GM12872 (cell line): ENCODE measurements around the gene CST9L.

ENCODE experiments used
- TF ChIP-seq, protein P1 (sequence below): IDR thresholded peaks from 3 replicates; pipeline ENCODE4 v1.5.1; 2011; ENCODE audit warnings: low read depth, mild to moderate bottlenecking, low read length, moderate library complexity; ENCODE audit not compliant: insufficient read depth

CST9L gene

DNA sequence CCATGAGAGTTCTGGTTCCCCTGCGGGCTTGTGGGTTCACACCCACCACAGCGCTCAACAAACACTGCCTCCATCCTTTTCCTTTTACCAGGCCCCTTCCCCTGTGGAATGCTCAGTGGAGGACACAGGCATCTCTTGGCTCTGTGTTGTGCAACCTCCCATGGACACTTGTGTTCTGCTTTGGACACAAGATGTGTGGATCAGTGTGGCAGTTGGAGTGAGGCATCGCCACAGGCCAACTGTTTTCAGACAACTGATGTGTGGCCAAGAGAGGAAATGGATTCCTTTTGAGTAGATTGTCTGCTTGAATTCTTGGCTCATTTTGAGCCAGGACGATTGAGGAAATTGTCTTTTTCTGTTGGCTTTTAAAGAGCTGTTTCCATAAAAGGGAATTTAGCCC is 50.6 kb downstream of the CST9L start:
- TF ChIP-seq, protein P1, sequence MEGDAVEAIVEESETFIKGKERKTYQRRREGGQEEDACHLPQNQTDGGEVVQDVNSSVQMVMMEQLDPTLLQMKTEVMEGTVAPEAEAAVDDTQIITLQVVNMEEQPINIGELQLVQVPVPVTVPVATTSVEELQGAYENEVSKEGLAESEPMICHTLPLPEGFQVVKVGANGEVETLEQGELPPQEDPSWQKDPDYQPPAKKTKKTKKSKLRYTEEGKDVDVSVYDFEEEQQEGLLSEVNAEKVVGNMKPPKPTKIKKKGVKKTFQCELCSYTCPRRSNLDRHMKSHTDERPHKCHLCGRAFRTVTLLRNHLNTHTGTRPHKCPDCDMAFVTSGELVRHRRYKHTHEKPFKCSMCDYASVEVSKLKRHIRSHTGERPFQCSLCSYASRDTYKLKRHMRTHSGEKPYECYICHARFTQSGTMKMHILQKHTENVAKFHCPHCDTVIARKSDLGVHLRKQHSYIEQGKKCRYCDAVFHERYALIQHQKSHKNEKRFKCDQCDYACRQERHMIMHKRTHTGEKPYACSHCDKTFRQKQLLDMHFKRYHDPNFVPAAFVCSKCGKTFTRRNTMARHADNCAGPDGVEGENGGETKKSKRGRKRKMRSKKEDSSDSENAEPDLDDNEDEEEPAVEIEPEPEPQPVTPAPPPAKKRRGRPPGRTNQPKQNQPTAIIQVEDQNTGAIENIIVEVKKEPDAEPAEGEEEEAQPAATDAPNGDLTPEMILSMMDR, result no peak

DNA sequence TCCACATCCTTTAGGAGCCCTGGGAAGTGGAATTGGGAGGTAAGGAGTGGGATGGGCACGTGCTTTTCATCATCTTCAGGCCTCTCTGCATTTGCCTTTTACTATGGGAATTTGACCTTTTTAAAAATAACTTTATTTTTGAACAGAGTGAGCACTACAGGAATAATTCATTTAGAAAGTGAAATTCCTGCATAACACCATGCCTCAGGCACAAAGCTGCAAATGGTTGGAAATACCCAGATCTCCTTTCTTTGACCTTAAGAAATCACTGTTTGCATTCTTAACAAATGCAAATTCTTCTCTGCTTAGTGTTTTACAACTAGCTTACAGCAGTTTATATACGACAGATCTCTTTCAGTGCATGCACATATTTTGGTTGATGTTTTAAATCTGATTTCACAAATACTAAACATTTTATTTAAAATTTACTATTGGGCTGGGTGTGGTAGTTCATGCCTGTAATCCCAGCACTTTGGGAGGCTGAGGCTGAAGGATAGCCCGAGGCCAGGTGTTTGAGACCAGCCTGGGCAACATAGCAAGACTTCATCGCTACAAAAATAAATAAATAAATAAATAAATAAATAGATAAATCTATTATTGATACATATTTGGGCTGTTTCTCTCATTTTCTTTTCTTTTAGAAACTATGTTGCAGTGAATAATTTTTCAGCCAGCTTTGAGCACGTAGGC is 52.9 kb downstream of the CST9L start:
- TF ChIP-seq, protein P1, result no peak

DNA sequence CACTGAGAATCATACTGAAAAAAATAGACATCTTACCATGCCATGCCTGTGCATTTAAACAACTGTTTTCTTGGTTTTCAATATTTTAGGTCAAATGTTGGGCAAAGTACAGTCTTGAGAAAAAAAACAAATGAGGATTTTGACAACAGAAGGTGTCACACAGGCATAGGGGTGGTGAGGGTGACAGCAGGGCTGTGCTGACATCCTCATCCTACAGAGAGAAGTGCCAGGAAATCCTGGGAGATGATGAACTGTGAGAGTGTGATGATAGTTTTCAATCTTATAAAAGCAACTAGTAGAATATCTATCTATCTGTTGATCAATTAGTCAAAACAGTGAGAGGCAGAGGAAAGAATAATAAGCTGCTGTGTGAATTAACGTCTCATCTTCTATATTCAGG is 53.4 kb downstream of the CST9L start:
- TF ChIP-seq, protein P1, result no peak
